Activated CD8-positive, alpha-beta memory T cell treated with anti-CD3 and anti-CD28 coated beads, Interleukin-2, amount 10 ng/mL, durations not matched to agents 7 days and 5 days (primary cell): ENCODE measurements around the gene BANP. TPM values are rescaled to one million over a fixed set of nuclear protein-coding genes. Genes with fewer than 3 reads are reported as not detected.
A peak's percentile ranks its signal among the peaks of the same experiment; 100 is the strongest.
"Not testable (repeated sequence)": the region's sequence is repeated elsewhere in the genome, so short reads cannot be mapped to it uniquely, and the experiment has no call there.

Experiments used
- ATAC-seq: fragments of 150-1000 bp; cut with Tn5 transposase; one replicate; pipeline ENCODE4 v1.10.0; 2021; ENCODE audit warnings: moderate library complexity
- CTCF ChIA-PET: fragments of 350-600 bp; sonication (Branson Sonifier 250); formaldehyde crosslinking; loops from one replicate; lab custom pipeline; 2021; ENCODE audit warnings: antibody characterized with exemption; lab: Charles Lee
- DNase-seq: peaks from one replicate; pipeline ENCODE4 v3.0.0-alpha.2; 2020
- H3K27ac Mint-ChIP-seq: one replicate; pipeline ENCODE4 v1.8.0; 2021; ENCODE audit warnings: mild to moderate bottlenecking, mixed read lengths
- H3K27me3 Mint-ChIP-seq: one replicate; pipeline ENCODE4 v1.8.0; 2021; ENCODE audit warnings: mixed read lengths
- H3K36me3 Mint-ChIP-seq: one replicate; pipeline ENCODE4 v1.8.0; 2021; ENCODE audit warnings: mild to moderate bottlenecking, mixed read lengths
- H3K4me1 Mint-ChIP-seq: one replicate; pipeline ENCODE4 v1.8.0; 2021; ENCODE audit warnings: mixed read lengths
- H3K4me3 Mint-ChIP-seq: one replicate; pipeline ENCODE4 v1.8.0; 2021; ENCODE audit warnings: mild to moderate bottlenecking, moderate library complexity, mixed read lengths
- H3K9me3 Mint-ChIP-seq: one replicate; pipeline ENCODE4 v1.8.0; 2022; ENCODE audit warnings: low read depth, mixed read lengths
- total RNA-seq, 2 experiments: library from RNA; stranded (reverse); gene quantifications; one replicate each; pipeline ENCODE4 v1.2.3, GENCODE V29; 2021

The BANP gene
- total RNA-seq, 2 experiments from 2014 or later = 36.1 to 48.7 TPM

DNA sequence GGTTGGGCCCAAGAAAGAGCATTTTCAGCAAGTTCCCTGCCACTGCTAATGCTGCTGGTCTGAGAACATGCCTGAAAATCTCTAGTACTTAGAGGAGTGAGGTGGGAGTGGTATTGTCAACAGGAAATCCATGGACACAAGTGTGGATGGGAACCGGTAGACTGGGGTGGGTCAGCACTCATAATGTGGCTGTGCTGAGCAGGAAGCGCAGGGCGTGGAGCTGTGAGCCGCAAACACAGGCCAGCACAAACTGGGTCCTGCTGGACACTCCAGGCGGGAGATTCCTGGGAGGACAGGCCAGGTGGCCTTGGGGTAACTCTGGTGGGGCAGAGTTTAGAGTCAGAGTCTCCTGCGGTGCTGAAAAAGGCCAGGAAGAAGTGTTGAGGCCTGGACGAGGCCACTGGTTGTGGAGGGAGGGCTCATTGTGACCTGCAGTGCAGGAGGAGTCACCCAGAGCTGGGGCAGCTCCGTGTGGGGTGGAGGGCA is 62.6 kb downstream of the BANP start:
- Mint-ChIP-seq H3K4me3 (no peak overlapping the region), H3K27me3 (no peaks in the 10 kb centered on the region), H3K9me3 (no peaks in the 10 kb centered on the region), H3K36me3 (no peaks in the 10 kb centered on the region), H3K27ac (peak overlapping the region; percentile 15), H3K4me1 (no peaks in the 10 kb centered on the region)
- CTCF ChIA-PET = no interaction called here
- DNase-seq (no peak), ATAC-seq (no peak)

DNA sequence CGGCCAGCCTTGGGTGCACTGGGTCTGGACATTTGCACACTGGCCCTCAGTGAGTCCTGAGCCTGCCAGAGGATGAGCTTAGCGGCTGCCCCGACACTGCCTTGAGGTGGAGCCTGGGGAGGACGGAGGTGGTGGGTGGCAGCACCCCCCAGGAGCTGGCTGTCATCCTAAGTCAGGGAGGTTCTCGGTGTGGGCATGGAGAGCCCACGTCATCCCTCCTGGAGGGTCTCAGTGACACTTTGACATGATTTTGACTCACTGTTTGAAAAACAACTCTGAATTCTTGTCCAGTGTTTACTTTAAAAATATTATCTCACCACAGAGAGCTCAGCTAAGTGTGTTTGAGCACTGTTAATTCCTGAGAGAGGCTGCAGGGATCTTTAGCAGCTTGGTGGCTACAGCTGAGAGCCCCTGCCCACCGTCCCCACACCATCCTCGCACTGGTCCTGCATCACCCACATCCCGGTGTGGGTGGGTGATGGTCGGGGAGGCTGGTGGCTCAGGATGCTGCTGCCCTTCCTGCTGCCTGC is 63.1 kb downstream of the BANP start:
- CTCF ChIA-PET = no interaction called here
- H3K27me3 Mint-ChIP-seq = no peaks in the 10 kb centered on the region
- ATAC-seq = no peak
- no peaks in the 10 kb centered on the region for H3K36me3 Mint-ChIP-seq
- H3K27ac Mint-ChIP-seq = no peak overlapping the region
- H3K9me3 Mint-ChIP-seq = no peaks in the 10 kb centered on the region
- H3K4me3 Mint-ChIP-seq = no peak overlapping the region
- no peak for DNase-seq
- no peaks in the 10 kb centered on the region for H3K4me1 Mint-ChIP-seq

DNA sequence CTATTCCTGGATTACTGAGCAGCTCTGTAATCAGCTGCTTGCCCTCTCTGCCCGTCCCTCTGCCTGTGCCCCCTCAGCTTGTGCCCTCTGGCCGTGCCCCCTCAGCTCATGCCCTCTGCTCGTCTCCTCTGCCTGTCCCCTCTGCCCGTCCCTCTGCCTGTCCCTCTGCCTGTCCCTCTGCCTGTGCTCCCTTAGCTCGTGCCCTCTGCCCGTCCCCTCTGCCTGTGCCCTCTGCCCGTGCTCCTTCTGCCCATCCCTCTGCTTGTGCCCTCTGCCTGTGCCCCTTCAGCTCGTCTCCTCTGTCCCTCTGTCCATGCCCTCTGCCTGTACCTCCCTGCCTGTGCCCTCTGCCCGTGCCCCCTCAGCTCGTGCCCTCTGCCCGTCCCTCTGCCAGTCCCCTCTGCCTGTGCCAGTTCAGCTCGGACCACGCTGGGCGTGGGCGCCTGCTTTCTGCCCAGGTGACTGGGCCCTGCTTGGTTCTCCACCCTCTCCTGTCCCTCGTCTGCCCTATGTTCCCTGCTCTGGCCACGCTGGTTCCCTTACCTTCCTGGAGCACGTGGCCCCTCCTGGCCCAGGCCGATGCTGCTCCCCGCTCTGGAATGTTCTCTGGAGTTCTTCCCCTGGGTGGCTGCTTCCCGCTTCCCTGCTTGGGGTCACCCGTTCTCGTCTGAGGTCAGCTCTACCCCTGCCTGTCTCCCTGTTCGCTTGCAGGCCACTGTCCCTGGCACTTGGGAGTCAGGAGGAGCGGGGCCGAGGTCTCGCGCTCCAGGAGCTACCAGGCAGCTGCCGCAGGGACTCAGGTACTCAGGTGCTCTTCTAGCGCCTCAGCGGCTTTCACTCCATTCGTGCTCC is 63.9 kb downstream of the BANP start:
- H3K9me3 Mint-ChIP-seq = no peaks in the 10 kb centered on the region
- H3K4me3 Mint-ChIP-seq = no peak overlapping the region
- H3K4me1 Mint-ChIP-seq = no peaks in the 10 kb centered on the region
- no peak for DNase-seq
- ATAC-seq = no peak
- H3K27ac Mint-ChIP-seq = no peak overlapping the region
- H3K27me3 Mint-ChIP-seq = no peaks in the 10 kb centered on the region
- no peaks in the 10 kb centered on the region for H3K36me3 Mint-ChIP-seq
- CTCF ChIA-PET = no interaction called here

DNA sequence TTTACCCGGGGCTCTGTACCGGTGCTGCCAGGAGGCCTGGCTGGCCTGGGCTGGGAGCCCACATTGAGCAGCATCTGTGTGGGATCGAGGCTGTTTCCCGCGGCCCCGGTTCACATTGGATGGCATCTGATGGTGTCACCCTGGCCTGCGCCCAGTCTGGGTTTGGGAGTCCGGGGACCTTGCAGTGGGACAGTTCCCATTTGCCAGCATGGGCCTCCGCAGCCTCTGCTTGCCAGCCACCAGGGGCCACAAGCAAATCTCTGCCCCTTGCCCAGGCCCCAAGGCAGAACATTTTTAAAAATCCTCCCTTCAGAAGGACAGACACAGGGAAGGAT is 64.5 kb downstream of the BANP start:
- CTCF ChIA-PET = no interaction called here
- Mint-ChIP-seq H3K9me3 (no peaks in the 10 kb centered on the region), H3K4me3 (no peak overlapping the region), H3K27me3 (no peaks in the 10 kb centered on the region), H3K4me1 (no peaks in the 10 kb centered on the region), H3K27ac (no peak overlapping the region), H3K36me3 (no peaks in the 10 kb centered on the region)
- DNase-seq = no peak
- no peak for ATAC-seq

DNA sequence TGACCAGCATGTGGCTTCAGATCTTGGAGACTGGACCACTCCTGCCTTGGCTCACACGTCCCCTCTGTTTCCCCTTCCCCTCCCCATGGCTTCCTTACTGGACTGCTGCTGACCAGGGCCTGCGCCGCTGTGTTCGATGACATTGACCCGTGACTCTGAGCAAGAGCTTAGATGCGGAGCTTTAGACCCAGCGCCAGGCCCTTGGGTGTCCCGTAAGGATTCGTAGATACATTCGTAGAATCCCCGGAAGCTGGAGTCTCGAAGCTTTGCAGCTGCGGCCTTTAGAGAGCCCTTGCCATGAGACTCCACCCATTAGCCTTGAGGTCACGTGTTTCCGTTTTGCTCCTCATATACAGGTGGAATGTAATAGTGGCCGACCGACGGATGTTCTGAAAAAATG is 65.2 kb downstream of the BANP start:
- H3K36me3 Mint-ChIP-seq, H3K4me1 Mint-ChIP-seq, ATAC-seq, DNase-seq, H3K27me3 Mint-ChIP-seq, H3K9me3 Mint-ChIP-seq, H3K4me3 Mint-ChIP-seq, H3K27ac Mint-ChIP-seq, CTCF ChIA-PET: not testable (repeated sequence)

DNA sequence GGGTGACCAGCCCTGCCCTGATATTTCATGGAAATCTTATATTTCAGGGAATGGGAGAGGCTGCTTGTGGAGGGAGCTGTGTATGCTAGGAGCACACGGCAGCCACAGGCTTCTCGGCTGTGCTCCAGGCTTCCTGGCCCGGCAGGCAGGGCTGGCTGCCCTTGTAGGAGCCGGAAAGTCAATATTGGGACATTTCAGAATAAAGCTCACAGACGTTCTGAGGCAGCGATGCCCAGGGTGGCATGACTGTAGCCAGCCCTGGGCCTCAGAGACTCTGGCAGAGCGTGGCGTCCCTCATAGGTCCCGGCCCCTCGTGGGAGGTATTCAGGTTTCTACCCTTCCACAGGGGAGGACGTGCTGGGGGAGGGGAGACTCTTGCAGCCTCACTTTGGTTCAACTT is 65.7 kb downstream of the BANP start:
- no peak for ATAC-seq
- Mint-ChIP-seq H3K36me3 (no peaks in the 10 kb centered on the region), H3K4me3 (no peak overlapping the region), H3K4me1 (no peaks in the 10 kb centered on the region), H3K27me3 (no peaks in the 10 kb centered on the region), H3K9me3 (no peaks in the 10 kb centered on the region), H3K27ac (no peak overlapping the region)
- CTCF ChIA-PET = no interaction called here
- no peak for DNase-seq

DNA sequence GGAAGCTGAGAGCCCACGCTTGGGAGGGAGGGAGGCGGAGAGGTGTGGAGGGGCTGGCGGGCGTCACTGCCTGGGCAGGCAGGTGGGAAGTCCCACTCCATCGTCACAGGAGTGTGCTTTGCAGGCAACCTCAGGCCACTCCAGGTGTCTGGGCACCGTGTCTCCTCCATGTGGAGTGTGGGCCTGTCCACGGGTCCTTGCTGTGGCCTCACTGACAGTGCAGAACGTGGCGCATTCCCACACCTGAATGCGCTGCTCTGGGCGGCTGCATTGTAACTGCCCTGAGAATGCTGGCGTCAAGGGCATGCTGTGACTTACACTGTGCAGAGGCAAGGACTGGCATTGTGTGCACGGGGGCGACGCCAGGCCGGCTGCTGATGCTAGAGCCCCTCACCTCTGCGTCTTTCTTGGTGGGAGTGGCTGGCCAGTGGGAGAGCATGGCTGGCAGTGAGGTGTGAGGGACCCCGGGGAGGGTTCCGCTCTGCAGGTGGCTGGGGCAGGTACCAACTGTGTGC is 66.4 kb downstream of the BANP start:
- no peak overlapping the region for H3K27ac Mint-ChIP-seq
- DNase-seq = no peak

DNA sequence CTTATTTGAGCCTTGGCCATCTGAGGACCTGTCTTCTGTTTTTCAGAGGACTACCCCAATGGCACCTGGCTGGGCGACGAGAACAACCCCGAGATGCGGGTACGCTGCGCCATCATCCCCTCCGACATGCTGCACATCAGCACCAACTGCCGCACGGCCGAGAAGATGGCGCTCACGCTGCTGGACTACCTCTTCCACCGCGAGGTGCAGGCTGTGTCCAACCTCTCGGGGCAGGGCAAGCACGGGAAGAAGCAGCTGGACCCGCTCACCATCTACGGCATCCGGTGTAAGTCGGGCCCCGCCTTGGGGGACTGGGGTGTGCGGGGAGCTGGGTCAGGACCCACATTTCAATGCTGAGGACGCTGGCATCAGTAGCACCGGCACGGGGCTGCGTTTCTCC is 67.1 kb downstream of the BANP start:
- H3K4me1 Mint-ChIP-seq, ATAC-seq, H3K4me3 Mint-ChIP-seq, H3K27me3 Mint-ChIP-seq, CTCF ChIA-PET, DNase-seq, H3K9me3 Mint-ChIP-seq, H3K27ac Mint-ChIP-seq, H3K36me3 Mint-ChIP-seq: not testable (repeated sequence)

More for the DNA sequence above, 66.4 kb downstream of the BANP start:
- Mint-ChIP-seq H3K36me3 (no peaks in the 10 kb centered on the region), H3K27me3 (no peaks in the 10 kb centered on the region), H3K4me1 (no peaks in the 10 kb centered on the region), H3K4me3 (no peak overlapping the region), H3K9me3 (no peaks in the 10 kb centered on the region)
- no peak for ATAC-seq
- CTCF ChIA-PET = no interaction called here

DNA sequence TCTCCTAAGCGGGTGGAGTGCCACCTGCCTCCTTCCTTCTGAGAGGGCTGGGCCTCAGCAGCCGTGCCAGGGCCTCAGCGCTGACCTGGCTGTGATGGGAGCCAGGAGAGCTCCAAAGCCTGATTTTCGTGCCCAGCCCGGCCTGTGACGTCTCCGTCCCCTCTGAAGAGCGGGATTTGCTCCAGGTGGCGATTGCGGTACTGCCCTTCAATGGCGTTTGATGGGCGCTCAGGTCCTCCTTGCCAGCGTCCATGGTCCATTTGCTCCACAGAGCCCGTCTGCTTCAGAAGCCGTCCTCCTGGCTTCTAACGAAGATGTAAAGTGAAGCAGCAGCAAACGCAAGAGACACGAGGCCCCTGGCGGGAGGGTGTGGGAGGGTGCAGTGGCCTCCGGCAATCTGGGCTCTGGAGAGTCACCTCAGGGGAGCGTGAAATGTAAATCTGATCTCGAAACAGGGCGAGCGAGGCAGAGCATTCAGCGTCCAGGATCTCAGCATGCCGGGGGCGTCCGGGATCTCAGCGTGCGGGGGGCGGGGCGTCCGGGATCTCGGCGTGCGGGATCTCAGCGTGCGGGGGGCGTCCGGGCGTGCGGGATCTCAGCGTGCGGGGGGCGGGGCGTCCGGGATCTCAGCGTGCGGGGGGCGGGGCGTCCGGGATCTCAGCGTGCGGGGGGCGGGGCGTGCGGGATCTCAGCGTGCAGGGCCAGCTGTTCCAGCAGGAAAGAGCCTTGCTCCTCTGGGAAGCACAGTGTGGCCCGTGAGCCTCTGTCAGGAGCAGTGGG is 68.0 kb downstream of the BANP start:
- H3K27me3 Mint-ChIP-seq, H3K36me3 Mint-ChIP-seq, CTCF ChIA-PET, ATAC-seq, DNase-seq, H3K27ac Mint-ChIP-seq, H3K4me1 Mint-ChIP-seq, H3K4me3 Mint-ChIP-seq, H3K9me3 Mint-ChIP-seq: not testable (repeated sequence)

DNA sequence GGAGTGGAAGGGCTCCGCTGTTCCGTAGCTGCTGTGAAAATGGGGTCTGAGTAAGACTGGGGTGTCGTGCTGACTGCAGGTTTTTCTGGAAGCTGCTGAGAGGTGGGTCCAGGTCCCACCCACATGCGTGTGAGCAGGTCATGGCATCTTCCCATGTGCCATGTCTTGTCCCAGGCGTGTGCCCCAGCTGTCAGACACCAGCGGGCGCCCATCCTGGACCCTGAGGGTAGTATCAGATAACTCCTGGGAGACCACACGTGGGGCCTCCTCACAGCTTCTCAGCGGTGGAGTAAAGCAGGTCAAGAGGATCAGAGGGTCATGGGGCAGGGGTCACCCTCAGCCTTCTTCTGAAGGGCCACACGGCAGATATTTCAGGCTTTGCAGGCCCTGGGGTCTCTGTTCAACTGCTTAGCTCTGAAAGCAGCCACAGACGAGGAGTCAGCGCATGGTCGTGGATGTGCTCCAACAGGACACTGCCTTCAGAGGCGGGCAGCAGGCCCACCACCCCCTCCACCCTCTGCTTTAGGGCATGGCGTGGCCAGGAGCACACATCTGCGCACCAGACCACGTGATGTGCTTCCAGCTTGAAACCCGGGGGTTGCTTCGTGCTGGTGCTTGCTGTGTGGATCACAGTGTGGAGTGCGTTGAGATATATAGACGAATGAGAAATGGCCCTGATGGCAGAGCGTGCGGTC is 68.7 kb downstream of the BANP start:
- Mint-ChIP-seq H3K9me3 (no peaks in the 10 kb centered on the region), H3K27ac (no peak overlapping the region), H3K4me3 (no peak overlapping the region), H3K36me3 (no peaks in the 10 kb centered on the region), H3K4me1 (peaks cover 12% of the 10 kb centered on the region), H3K27me3 (no peaks in the 10 kb centered on the region)
- ATAC-seq (no peak), DNase-seq (no peak)
- CTCF ChIA-PET = no interaction called here

DNA sequence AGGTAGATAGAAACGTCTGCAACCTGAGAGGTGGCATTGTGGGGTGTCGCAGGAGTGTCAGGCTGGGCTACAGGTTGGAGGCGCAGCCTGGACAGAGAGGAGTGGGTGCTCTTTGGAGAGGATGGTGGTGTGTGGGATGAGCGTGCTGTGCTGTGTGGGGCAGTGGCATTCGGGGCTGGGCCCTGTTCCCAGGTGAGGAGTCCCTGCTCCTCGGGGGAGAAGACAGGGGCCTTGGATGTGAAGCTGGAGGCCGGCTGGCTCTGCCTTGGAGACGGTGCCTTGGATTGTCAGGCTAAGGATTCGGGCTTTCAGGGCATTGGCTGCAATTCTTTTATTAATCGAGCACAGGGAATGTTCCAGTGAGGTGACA is 69.3 kb downstream of the BANP start:
- no peak overlapping the region for H3K27ac Mint-ChIP-seq
- H3K27me3 Mint-ChIP-seq = no peaks in the 10 kb centered on the region
- H3K36me3 Mint-ChIP-seq = no peaks in the 10 kb centered on the region
- H3K9me3 Mint-ChIP-seq = no peaks in the 10 kb centered on the region
- peaks cover 17% of the 10 kb centered on the region for H3K4me1 Mint-ChIP-seq
- H3K4me3 Mint-ChIP-seq = no peak overlapping the region
- no peak for DNase-seq
- ATAC-seq = no peak
- CTCF ChIA-PET = no interaction called here

DNA sequence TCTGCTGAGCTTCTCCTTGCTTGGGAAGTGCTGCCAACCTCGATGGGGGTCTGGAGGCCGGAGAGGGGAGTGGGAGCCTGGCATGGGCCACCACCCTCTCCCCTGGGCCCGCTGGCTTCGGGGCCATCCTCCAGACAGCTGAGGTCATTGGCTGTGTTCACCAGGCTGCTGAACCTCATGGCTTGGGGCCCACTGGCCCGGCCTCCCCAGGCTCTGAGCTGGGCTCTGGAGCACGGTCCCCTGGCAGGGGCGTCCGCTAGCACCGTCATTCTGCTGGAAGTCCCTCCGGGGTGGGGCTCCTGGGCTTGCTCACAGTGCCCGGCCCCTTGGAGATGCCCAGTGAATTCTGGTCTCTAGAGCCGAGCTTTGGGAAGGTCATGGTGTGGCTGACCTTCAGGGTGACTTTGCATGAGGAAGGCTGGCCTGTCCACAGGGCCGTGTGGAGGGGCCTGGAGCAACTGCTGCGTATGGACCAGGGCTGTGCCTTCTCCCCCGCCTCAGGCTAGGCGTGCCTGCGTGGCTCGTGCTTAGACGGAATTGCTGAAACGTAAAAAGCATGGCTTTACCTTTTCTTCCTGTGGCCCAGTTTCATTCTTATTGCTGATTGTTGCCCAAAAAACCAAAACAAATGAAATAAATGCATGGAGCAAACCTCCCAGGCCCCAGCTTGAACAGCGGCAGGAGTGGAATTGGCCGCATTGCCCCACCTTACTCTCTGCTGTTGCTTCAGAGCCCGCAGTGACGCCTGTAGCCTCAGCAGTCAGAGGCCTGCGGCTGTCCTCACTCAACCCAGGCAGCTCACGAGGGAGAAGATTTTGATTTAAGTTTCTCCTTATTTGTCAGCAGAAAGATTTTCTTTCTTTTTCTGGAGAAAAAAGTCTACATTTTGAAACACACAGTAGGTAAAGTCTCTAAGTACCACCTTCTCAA is 70.1 kb downstream of the BANP start:
- CTCF ChIA-PET, H3K36me3 Mint-ChIP-seq, ATAC-seq, H3K4me3 Mint-ChIP-seq, H3K27ac Mint-ChIP-seq, H3K27me3 Mint-ChIP-seq, H3K9me3 Mint-ChIP-seq, DNase-seq: not testable (repeated sequence)
- H3K4me1 Mint-ChIP-seq = peaks cover 17% of the 10 kb centered on the region
